Upper lobe of right lung (tissue), 1 donor: ENCODE measurements around the gene PIH1D1. TPM values are rescaled to one million over a fixed set of nuclear protein-coding genes. Genes with fewer than 3 reads are reported as not detected.
A peak's percentile ranks its signal among the peaks of the same experiment; 100 is the strongest.

Source experiments
- ATAC-seq: fragments of 200-7000 bp; cut with Tn5 transposase; one replicate; pipeline ENCODE4 v1.9.1; 2020; ENCODE audit warnings: mild to moderate bottlenecking, moderate library complexity
- DNase-seq: peaks from one replicate; pipeline ENCODE4 v3.0.0-alpha.2; 2020
- H3K27ac ChIP-seq: fragments of 200-600 bp; one replicate; pipeline ENCODE4 v1.8.0; 2022
- H3K27me3 ChIP-seq: fragments of 200-600 bp; one replicate; pipeline ENCODE4 v1.8.0; 2022; ENCODE audit warnings: mild to moderate bottlenecking
- H3K36me3 ChIP-seq: fragments of 200-600 bp; one replicate; pipeline ENCODE4 v1.8.0; 2022
- H3K4me1 ChIP-seq: fragments of 200-600 bp; one replicate; pipeline ENCODE4 v1.8.0; 2022
- H3K4me3 ChIP-seq: fragments of 200-600 bp; one replicate; pipeline ENCODE4 v1.8.0; 2022; ENCODE audit warnings: mild to moderate bottlenecking
- H3K9me3 ChIP-seq: fragments of 200-600 bp; one replicate; pipeline ENCODE4 v1.8.0; 2022
- CTCF ChIP-seq: fragments of 200-600 bp; IDR thresholded peaks from one replicate; pipeline ENCODE4 v1.8.0; 2022; ENCODE audit warnings: antibody characterized with exemption
- intact Hi-C: fragments of 100-400 bp; cut with DNase I; formaldehyde crosslinking; loops from one replicate; pipeline ENCODE4 v1.11.0; 2022
- total RNA-seq: library from RNA; stranded (reverse); fragmentation: NEBNext Ultra II Directional; extraction: Animal tissue kit (Norgen Biotek cat#: 25700); gene quantifications from one replicate; pipeline ENCODE4 v1.2.1, GENCODE V29; 2021
- donor health status: DM: no; HTN: yes; CAD: no; lungs with severe emphysema.

PIH1D1 gene
- total RNA-seq, 1 donor from 2014 or later: 64.2 TPM

GRCh38 chr19:49453757-49454240 lies 2.2 kb upstream of the PIH1D1 start:
- Histone ChIP-seq H3K27me3 (no peaks in the 10 kb centered on the region), H3K4me3 (peak overlapping the region; percentile 66), H3K27ac (peak overlapping the region; percentile 95), H3K4me1 (peaks cover 19% of the 10 kb centered on the region), H3K9me3 (no peaks in the 10 kb centered on the region), H3K36me3 (peaks cover 7% of the 10 kb centered on the region)
- no peak for ATAC-seq
- intact Hi-C loops: no loop called here
- no peak for DNase-seq
- TF ChIP-seq CTCF: no peak

- peaks cover 12% of the 10 kb centered on the region for H3K36me3 ChIP-seq
- no peak for TF ChIP-seq CTCF
- intact Hi-C loops: no loop called here
- peaks cover 15% of the 10 kb centered on the region for H3K4me1 ChIP-seq
- ATAC-seq (peak; percentile 93), DNase-seq (peak; percentile 99)
- peak within 1 kb of the TSS; percentile 92 for H3K4me3 ChIP-seq
- no peaks in the 10 kb centered on the region for H3K9me3 ChIP-seq
- peak within 1 kb of the TSS; percentile 95 for H3K27ac ChIP-seq
- no peaks in the 10 kb centered on the region for H3K27me3 ChIP-seq
Measured at GRCh38 chr19:49453013-49453756, 1.6 kb upstream of the PIH1D1 start, which contains the start of gene ALDH16A1. Gene ALDH16A1, plus strand, starts transcription at chr19:49453225. Its CDS starts 107 bp downstream, at chr19:49453332.

- no peak for TF ChIP-seq CTCF
- Histone ChIP-seq H3K4me1 (peaks cover 11% of the 10 kb centered on the region), H3K36me3 (peaks cover 21% of the 10 kb centered on the region), H3K27me3 (no peaks in the 10 kb centered on the region), H3K4me3 (peak overlapping the region; percentile 92), H3K27ac (no peak overlapping the region), H3K9me3 (no peaks in the 10 kb centered on the region)
- DNase-seq: no peak
- intact Hi-C loops: no loop called here
- no peak for ATAC-seq
Measured at GRCh38 chr19:49450405-49450804, 1.2 kb downstream of the PIH1D1 start.

GRCh38 chr19:49448432-49448786 lies 3.2 kb downstream of the PIH1D1 start:
- no peak for TF ChIP-seq CTCF
- peaks cover 21% of the 10 kb centered on the region for H3K36me3 ChIP-seq
- no peaks in the 10 kb centered on the region for H3K9me3 ChIP-seq
- no peak overlapping the region for H3K4me3 ChIP-seq
- ATAC-seq (no peak), DNase-seq (no peak)
- intact Hi-C loops: loop anchor here (10.0 kb wide), 1 partner anchor 224 kb away; no protein-coding TSS in a partner anchor
- no peak overlapping the region for H3K27ac ChIP-seq
- H3K4me1 ChIP-seq: peaks cover 10% of the 10 kb centered on the region
- no peaks in the 10 kb centered on the region for H3K27me3 ChIP-seq

- no peak for DNase-seq
- H3K27me3 ChIP-seq: no peaks in the 10 kb centered on the region
Measured at GRCh38 chr19:49447485-49448431, 3.9 kb downstream of the PIH1D1 start.

More at GRCh38 chr19:49447485-49448431, 3.9 kb downstream of the PIH1D1 start:
- TF ChIP-seq CTCF: no peak
- no peak for ATAC-seq
- H3K36me3 ChIP-seq: peaks cover 21% of the 10 kb centered on the region
- H3K4me3 ChIP-seq: no peak overlapping the region
- intact Hi-C loops: loop anchor here (10.0 kb wide), 1 partner anchor 223 kb away; no protein-coding TSS in a partner anchor
- H3K9me3 ChIP-seq: no peaks in the 10 kb centered on the region
- no peak overlapping the region for H3K27ac ChIP-seq
- H3K4me1 ChIP-seq: peaks cover 10% of the 10 kb centered on the region
